K562 (cell line): ENCODE results near the gene DDC. TPM values are rescaled to one million over a fixed set of nuclear protein-coding genes. Genes with fewer than 3 reads are reported as not detected.
"Not testable (repeated sequence)": the region's sequence is repeated elsewhere in the genome, so short reads cannot be mapped to it uniquely, and the experiment has no call there.

Experiments
- ATAC-seq: fragments of 200-7000 bp; cut with Tn5 transposase; 3 replicates; pipeline ENCODE4 v1.9.1; 2020; ENCODE audit warnings: moderate library complexity
- BruUV-seq: library from RNA; stranded (reverse); fragments of 400-500 nt; replicated peaks from 2 replicates; lab custom pipeline; 2021; lab: Mats Ljungman, UMichigan
- CTCF ChIA-PET: fragments of 300-600 bp; formaldehyde crosslinking; extraction: SDS; loops from one replicate; lab custom pipeline; 2021; ENCODE audit warnings: low intra/inter-chr PET ratio; lab: Yijun Ruan, JAX
- POLR2A ChIA-PET: fragments of 300-600, 350-650 bp; sonication (Branson Sonifier 250); formaldehyde crosslinking; extraction: SDS; loops from one replicate; lab custom pipeline; 2021; ENCODE audit warnings: antibody characterized with exemption, inconsistent platforms; lab: Yijun Ruan, JAX
- DNase-seq, 4 experiments: peaks; one replicate each; pipeline versions ENCODE4 v3.0.0 to v3.0.0-alpha.2; 2011 to 2018; ENCODE audit warnings: low spot score in 3 of 4, mixed read lengths in 3 of 4; ENCODE audit errors: extremely low read depth in 1 of 4
- FAIRE-seq: peaks from 2 replicates; lab custom pipeline; 2011; peaks lifted over from hg19 to GRCh38; lab: Jason Lieb, UNC
- H2AFZ ChIP-seq: 2 replicates; pipeline ENCODE4 v1.6.0; 2011; ENCODE audit warnings: low read depth, low read length, control low read depth, inconsistent platforms
- H3K27ac ChIP-seq: fragments of 200-600 bp; 3 replicates; pipeline ENCODE4 v1.8.0; 2011; ENCODE audit warnings: low read depth, mild to moderate bottlenecking, control low read depth, inconsistent platforms, low read length, moderate library complexity, mixed read lengths; ENCODE audit errors: extremely low read depth
- H3K27me3 ChIP-seq, 2 experiments: fragments of 300-600 bp in 1 of 2; 2 replicates in 1 of 2; 3 replicates in 1 of 2; pipeline versions ENCODE4 v1.6.0 to v1.8.0; 2011; ENCODE audit warnings: inconsistent platforms in 2 of 2, low read length in 2 of 2, mild to moderate bottlenecking in 1 of 2, mixed read lengths in 1 of 2, moderate library complexity in 1 of 2; ENCODE audit not compliant: control insufficient read depth in 2 of 2, insufficient read depth in 2 of 2
- H3K36me3 ChIP-seq: fragments of 300-600 bp; 3 replicates; pipeline ENCODE4 v1.8.0; 2011; ENCODE audit warnings: mild to moderate bottlenecking, low read length, inconsistent platforms; ENCODE audit not compliant: control insufficient read depth, insufficient read depth
- H3K4me1 ChIP-seq, 2 experiments: fragments of 200-600 bp in 1 of 2; replicated peaks in 1 of 2; 2 replicates in 1 of 2; 3 replicates in 1 of 2; pipeline versions ENCODE4 v1.5.1 to v1.8.0; 2011; ENCODE audit warnings: inconsistent platforms in 2 of 2, low read length in 2 of 2, mild to moderate bottlenecking in 1 of 2, mixed read lengths in 1 of 2, moderate library complexity in 1 of 2; ENCODE audit not compliant: control insufficient read depth in 2 of 2, insufficient read depth in 2 of 2
- H3K4me2 ChIP-seq: 2 replicates; pipeline ENCODE4 v1.6.1; 2011; ENCODE audit warnings: low read length, control low read depth, inconsistent platforms, mixed read lengths; ENCODE audit not compliant: insufficient read depth
- H3K4me3 ChIP-seq: fragments of 200-600 bp; sonication (generic), shearing (Covaris generic); 2 replicates; pipeline ENCODE4 v1.5.1; 2016; ENCODE audit warnings: control low read depth, inconsistent platforms
- H3K79me2 ChIP-seq: fragments of 200-600 bp; 3 replicates; pipeline ENCODE4 v1.8.0; 2011; ENCODE audit warnings: low read length, inconsistent platforms; ENCODE audit not compliant: control insufficient read depth, insufficient read depth
- H3K9ac ChIP-seq, 2 experiments: 2 replicates each; pipeline versions ENCODE4 v1.6.0 to v1.6.1; 2011; ENCODE audit warnings: low read depth in 2 of 2, low read length in 2 of 2, control low read depth in 1 of 2, inconsistent platforms in 1 of 2, mild to moderate bottlenecking in 1 of 2, mixed read lengths in 1 of 2; ENCODE audit not compliant: insufficient read depth in 1 of 2
- H3K9me1 ChIP-seq: one replicate; pipeline ENCODE4 v1.6.0; 2011; ENCODE audit warnings: inconsistent platforms, mild to moderate bottlenecking, low read length, moderate library complexity; ENCODE audit not compliant: control insufficient read depth, insufficient read depth
- H3K9me3 ChIP-seq: replicated peaks from 2 replicates; pipeline ENCODE4 v1.5.1; 2011; ENCODE audit warnings: low read depth, low read length, inconsistent platforms; ENCODE audit not compliant: control insufficient read depth, insufficient read depth
- H4K20me1 ChIP-seq: replicated peaks from 2 replicates; pipeline ENCODE4 v1.6.1; 2011; ENCODE audit warnings: low read length, inconsistent platforms, mixed read lengths; ENCODE audit not compliant: control insufficient read depth, insufficient read depth
- ATF2 ChIP-seq: sonication (generic); formaldehyde crosslinking; IDR thresholded peaks from 2 replicates; pipeline ENCODE4 v1.8.1; 2022; ENCODE audit warnings: missing genetic modification reagents
- CBX3 ChIP-seq, 2 experiments: IDR thresholded peaks; 1 replicate in 1 of 2; 2 replicates in 1 of 2; pipeline ENCODE4 v1.6.1; 2012; ENCODE audit warnings: inconsistent platforms in 2 of 2, low read length in 2 of 2, borderline replicate concordance in 1 of 2, control low read depth in 1 of 2
- CBX5 ChIP-seq: IDR thresholded peaks from 2 replicates; pipeline ENCODE4 v1.6.1; 2014; ENCODE audit warnings: low read depth, borderline replicate concordance
- EP300 ChIP-seq: IDR thresholded peaks from 2 replicates; pipeline ENCODE4 v1.6.1; 2012; ENCODE audit warnings: low read length, improper control_type of control experiment
- ESRRA ChIP-seq: fragments of 450-650 bp; IDR thresholded peaks from 2 replicates; pipeline ENCODE4 v1.6.1; 2014; ENCODE audit warnings: low read depth, mild to moderate bottlenecking, moderate library complexity, borderline replicate concordance
- HMG20B ChIP-seq: fragments of 250-450 bp; sonication (Bioruptor Pico); IDR thresholded peaks from 2 replicates; pipeline ENCODE4 v1.5.0; 2021; ENCODE audit warnings: mild to moderate bottlenecking
- SLC30A9 ChIP-seq: fragments of 250-450 bp; sonication (Bioruptor Pico); IDR thresholded peaks from 2 replicates; pipeline ENCODE4 v1.8.0; 2022; ENCODE audit warnings: mild to moderate bottlenecking, moderate library complexity
- TRIM24 ChIP-seq, 2 experiments: fragments of 450-650 bp; IDR thresholded peaks; 2 replicates each; pipeline ENCODE4 v1.6.1; 2016
- TRIM28 ChIP-seq: fragments of 450-650 bp; IDR thresholded peaks from 2 replicates; pipeline ENCODE4 v1.6.1; 2017
- ZEB2 ChIP-seq: fragments of 450-650 bp; IDR thresholded peaks from 2 replicates; pipeline ENCODE4 v1.6.1; 2016
- ZNF280A ChIP-seq: fragments of 450-650 bp; IDR thresholded peaks from 2 replicates; pipeline ENCODE4 v1.6.1; 2018; ENCODE audit warnings: mild to moderate bottlenecking, low read depth; ENCODE audit not compliant: partially characterized antibody
- ZNF76 ChIP-seq: fragments of 250-450 bp; sonication (Bioruptor Pico); IDR thresholded peaks from 2 replicates; pipeline ENCODE4 v1.4.0; 2020; ENCODE audit warnings: mild to moderate bottlenecking, moderate library complexity, borderline replicate concordance
- WGBS: fragments of 100-300 bp; shearing (Covaris generic); methylation state at CpG from one replicate; pipeline ENCODE4 v1.1.6; 2016; ENCODE audit warnings: low coverage, mixed read lengths; ENCODE audit not compliant: insufficient coverage; ENCODE audit errors: missing lambda C conversion rate; 5-methylcytosine and 5-hydroxymethylcytosine counted together
- in situ Hi-C: fragments of 300-500 bp; cut with MboI; formaldehyde crosslinking; loops from 4 replicates; pipeline ENCODE4 v1.15.0; 2018; ENCODE audit warnings: inconsistent platforms, mixed read lengths
- intact Hi-C: fragments of 100-400 bp; cut with micrococcal nuclease; formaldehyde crosslinking; loops from 2 replicates; pipeline ENCODE4 v1.14.2; 2022
- polyA plus RNA-seq, 8 experiments: library from polyadenylated mRNA; depleted of rRNA in 4 of 8; stranded (reverse) in 5 of 8; unstranded in 3 of 8; fragments of >200 nt; fragmentation: Nextera tagmentation in 2 of 8; fragmentation: Illumina TruSeq in 1 of 8; extraction: Ambion mirVana in 2 of 8; extraction: Trizol in 1 of 8; gene quantifications; 2 replicates each; pipeline versions ENCODE4 v1.2.1 to v1.2.3, GENCODE V29; 2011 to 2014; ENCODE audit warnings: inconsistent platforms in 1 of 8, missing spikeins in 1 of 8
- total RNA-seq, 7 experiments: library from RNA; depleted of rRNA in 6 of 7; stranded (reverse); fragments of >200 nt in 6 of 7; fragmentation: Illumina TruSeq in 2 of 7; extraction: Trizol in 2 of 7; gene quantifications; 2 replicates each; pipeline versions ENCODE4 v1.2.1 to v1.2.3, GENCODE V29; 2011 to 2021; ENCODE audit warnings: low replicate concordance in 1 of 7

Gene DDC
- total and polyA plus RNA-seq, 9 of the 15 experiments (the other 6 are each of a cell fraction or from before 2014, with no cell fraction given), result not detected

GRCh38 chr7:50584386-50584785, 19.2 kb upstream of the DDC start (continued):
- TF ChIP-seq ATF2 (CRISPR knock-in tag) (no peak), SLC30A9 (CRISPR knock-in tag) (no peak), HMG20B (CRISPR knock-in tag) (no peak), ZNF76 (CRISPR knock-in tag) (no peak)

- in situ Hi-C loops, result not testable (repeated sequence)
- TF ChIP-seq CBX3 (IDR thresholded peaks at IDR 0.05; ENCODE audit: borderline replicate concordance in 1 of 2, low read length in 2 of 2) (peak; percentile 75 to 85), ZEB2 (0 out of 2 replicates have a peak, but pooled peaks have one; percentile 48), CBX5 (peak; percentile 94), ESRRA (peak; percentile 63), EP300 (peak; percentile 34; the same call in 1 of the 2 replicates), ZNF280A (peak; percentile 74), TRIM28 (peak; percentile 88), TRIM24 (IDR thresholded peaks at IDR 0.05) (peak; percentile 35 to 50; a peak in 1 of 4 replicates)
- TF ChIP-seq, all 486 proteins: peak for 8; not testable (repeated sequence) for 478
- not testable (repeated sequence) for FAIRE-seq
Measured at GRCh38 chr7:50583295-50583694, 18.1 kb upstream of the DDC start.

GRCh38 chr7:50582271-50582670, 17.1 kb upstream of the DDC start:
- H3K9me3 ChIP-seq, H3K27me3 ChIP-seq, CTCF ChIA-PET, H3K27ac ChIP-seq, in situ Hi-C loops, intact Hi-C loops, H3K79me2 ChIP-seq, ATAC-seq, BruUV-seq, H3K9me1 ChIP-seq, POLR2A ChIA-PET, H3K4me3 ChIP-seq, DNase-seq, H4K20me1 ChIP-seq, H3K4me2 ChIP-seq, H3K36me3 ChIP-seq, H2AFZ ChIP-seq, FAIRE-seq, H3K4me1 ChIP-seq, H3K9ac ChIP-seq: not testable (repeated sequence)
- WGBS, result 0% methylated on average over 4 of the region's 4 CpGs

More at GRCh38 chr7:50583295-50583694, 18.1 kb upstream of the DDC start:
- H3K4me3 ChIP-seq, H3K36me3 ChIP-seq, H2AFZ ChIP-seq, BruUV-seq, ATAC-seq, H4K20me1 ChIP-seq, H3K4me1 ChIP-seq, H3K27me3 ChIP-seq, intact Hi-C loops, H3K27ac ChIP-seq, CTCF ChIA-PET, H3K9ac ChIP-seq, POLR2A ChIA-PET, H3K9me1 ChIP-seq, DNase-seq, H3K4me2 ChIP-seq, H3K79me2 ChIP-seq, H3K9me3 ChIP-seq: not testable (repeated sequence)
- WGBS, result 3% methylated on average over 4 of the region's 4 CpGs
